ENCODE measurements around the gene MEIS1. TPM values are rescaled to one million over a fixed set of nuclear protein-coding genes. Genes with fewer than 3 reads are reported as not detected.
A peak's percentile ranks its signal among the peaks of the same experiment; 100 is the strongest.
"Not testable (repeated sequence)": the region's sequence is repeated elsewhere in the genome, so short reads cannot be mapped to it uniquely, and the experiment has no call there.

MEIS1 gene
- total and polyA plus RNA-seq, 2 experiments from 2014 or later = 115 to 121 TPM

DNA sequence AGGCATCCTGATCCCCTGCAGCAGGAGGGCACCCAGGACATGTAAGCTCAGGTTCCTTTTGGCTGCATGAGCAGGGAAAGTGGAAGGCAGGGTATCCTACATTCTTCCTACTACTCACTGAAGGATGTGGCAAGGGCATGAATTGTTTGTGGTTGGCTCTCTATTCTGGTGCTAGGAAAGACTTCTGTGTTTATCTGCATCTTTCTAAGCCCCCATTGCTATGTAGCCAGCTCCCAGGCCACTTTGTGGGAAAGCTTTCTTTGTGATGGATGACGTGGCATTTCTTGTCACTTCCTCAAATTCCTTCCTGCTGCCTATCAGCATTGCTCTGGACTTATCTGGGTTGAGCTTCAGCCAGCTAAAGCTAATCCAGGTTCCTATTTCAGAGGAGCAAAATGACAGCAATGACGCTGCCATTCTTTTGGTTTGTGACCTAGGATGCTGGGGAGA is 46.2 kb downstream of the MEIS1 start:
- H3K4me1 ChIP-seq (ENCODE audit: low read depth) = peaks cover 52% of the 10 kb centered on the region
- no peaks in the 10 kb centered on the region for H3K27me3 ChIP-seq
- peak; percentile 88 to 92 for DNase-seq (ENCODE audit: low read depth in 1 of 2, low spot score in 1 of 2)
- TF ChIP-seq CTCF (IDR thresholded peaks at IDR 0.05; ENCODE audit: low read depth, low read length) = no peak
- peak overlapping the region; percentile 98 for H3K27ac ChIP-seq
- no peak overlapping the region for H3K4me3 ChIP-seq
- peaks cover 16% of the 10 kb centered on the region for H3K36me3 ChIP-seq
- H3K9me3 ChIP-seq (ENCODE audit: low read depth) = no peaks in the 10 kb centered on the region

- not testable (repeated sequence) for H3K4me3 ChIP-seq; DNase-seq (ENCODE audit: low read depth in 1 of 2, low spot score in 1 of 2); H3K27ac ChIP-seq; H3K9me3 ChIP-seq (ENCODE audit: low read depth); H3K27me3 ChIP-seq
- Histone ChIP-seq H3K36me3 (peaks cover 21% of the 10 kb centered on the region), H3K4me1 (ENCODE audit: low read depth) (peaks cover 59% of the 10 kb centered on the region)
These were observed 50.3 kb downstream of the MEIS1 start for GRCh38 chr2:66485252-66485651.

DNA sequence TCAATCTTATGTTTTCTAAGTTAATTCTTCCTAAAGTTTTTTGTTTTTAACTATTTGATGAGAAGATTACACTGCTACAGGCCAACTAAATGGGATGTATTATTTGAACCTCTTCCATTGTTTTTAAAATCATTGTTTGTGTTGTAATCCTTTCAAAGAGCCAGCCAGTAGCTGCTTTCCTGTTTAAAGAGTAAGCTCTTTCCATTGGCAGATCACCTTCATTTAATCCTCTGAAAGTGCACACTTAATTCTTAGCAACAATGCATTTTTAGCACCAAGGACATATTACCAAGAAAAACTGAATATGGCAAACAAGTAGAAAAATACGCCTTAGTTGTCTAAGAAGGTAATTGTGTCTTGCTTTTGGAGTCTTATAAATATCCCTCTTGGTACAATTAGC is 54.0 kb downstream of the MEIS1 start:
- Histone ChIP-seq H3K9me3 (ENCODE audit: low read depth) (no peaks in the 10 kb centered on the region), H3K4me1 (ENCODE audit: low read depth) (peaks cover 62% of the 10 kb centered on the region), H3K36me3 (peaks cover 8% of the 10 kb centered on the region), H3K4me3 (peak overlapping the region; percentile 1), H3K27me3 (no peaks in the 10 kb centered on the region), H3K27ac (peak overlapping the region; percentile 95)
- TF ChIP-seq CTCF (IDR thresholded peaks at IDR 0.05; ENCODE audit: low read depth, low read length) = no peak
- no peak for DNase-seq (ENCODE audit: low read depth in 1 of 2, low spot score in 1 of 2)

- H3K4me3 ChIP-seq = peak overlapping the region; percentile 8
- peaks cover 60% of the 10 kb centered on the region for H3K4me1 ChIP-seq (ENCODE audit: low read depth)
- peak in 1 of 2 donors; percentile 72 for DNase-seq (ENCODE audit: low read depth in 1 of 2, low spot score in 1 of 2)
- H3K27me3 ChIP-seq = no peaks in the 10 kb centered on the region
- H3K27ac ChIP-seq = peak overlapping the region; percentile 95
- no peaks in the 10 kb centered on the region for H3K9me3 ChIP-seq (ENCODE audit: low read depth)
- TF ChIP-seq CTCF (IDR thresholded peaks at IDR 0.05; ENCODE audit: low read depth, low read length) = no peak
- H3K36me3 ChIP-seq = peaks cover 7% of the 10 kb centered on the region
These were observed 54.5 kb downstream of the MEIS1 start for GRCh38 chr2:66489436-66489835.

DNA sequence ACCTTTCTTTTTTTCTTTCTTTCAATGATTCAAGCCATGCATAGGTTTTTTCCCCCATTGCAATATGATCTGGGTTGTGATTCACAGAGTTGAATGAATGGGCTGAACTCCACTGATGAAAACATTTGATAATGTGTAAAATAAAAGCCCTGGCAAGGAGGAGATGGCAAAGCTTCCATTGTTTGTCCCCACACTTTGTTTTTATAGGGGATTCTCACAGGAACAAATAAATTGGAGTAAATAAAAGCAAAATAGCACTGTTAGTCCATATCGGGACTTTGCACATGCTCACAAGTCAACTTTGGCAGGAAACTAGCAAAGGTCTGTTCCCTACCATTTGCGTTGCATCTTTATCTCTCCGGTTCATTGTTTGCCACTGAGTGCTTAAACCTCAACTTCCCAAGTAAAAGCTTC is 55.7 kb downstream of the MEIS1 start:
- Histone ChIP-seq H3K4me1 (ENCODE audit: low read depth) (peaks cover 65% of the 10 kb centered on the region), H3K36me3 (peaks cover 9% of the 10 kb centered on the region)
- no peak for TF ChIP-seq CTCF (IDR thresholded peaks at IDR 0.05; ENCODE audit: low read depth, low read length)

DNA sequence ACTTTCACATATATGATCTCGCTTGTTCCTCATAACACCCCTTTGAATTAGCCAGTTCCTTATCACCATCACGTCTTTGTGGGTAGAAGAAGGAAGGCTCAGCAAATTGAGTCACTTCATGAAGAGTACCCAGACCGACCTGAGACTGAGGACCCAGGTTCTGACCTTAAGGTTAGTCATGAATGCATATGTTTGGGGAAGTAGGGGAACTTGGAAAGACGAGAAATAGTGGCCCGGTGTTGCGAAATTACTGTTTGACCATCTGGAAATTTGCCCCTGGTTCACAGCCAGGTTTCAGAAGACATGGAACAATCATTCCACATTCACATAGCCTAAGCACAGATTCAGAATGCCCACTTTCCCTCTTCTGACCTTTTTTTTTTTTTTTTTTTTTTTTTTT is 59.8 kb downstream of the MEIS1 start:
- Histone ChIP-seq H3K4me3 (no peak overlapping the region), H3K27ac (peak overlapping the region; percentile 49), H3K27me3 (no peaks in the 10 kb centered on the region), H3K4me1 (ENCODE audit: low read depth) (peaks cover 72% of the 10 kb centered on the region), H3K9me3 (ENCODE audit: low read depth) (no peaks in the 10 kb centered on the region), H3K36me3 (peaks cover 5% of the 10 kb centered on the region)
- no peak for TF ChIP-seq CTCF (IDR thresholded peaks at IDR 0.05; ENCODE audit: low read depth, low read length)
- peak in 1 of 2 donors; percentile 91 for DNase-seq (ENCODE audit: low read depth in 1 of 2, low spot score in 1 of 2)

More for the DNA sequence above, 55.7 kb downstream of the MEIS1 start:
- Histone ChIP-seq H3K27me3 (no peaks in the 10 kb centered on the region), H3K9me3 (ENCODE audit: low read depth) (no peaks in the 10 kb centered on the region), H3K4me3 (no peak overlapping the region), H3K27ac (peak overlapping the region; percentile 95)
- DNase-seq (ENCODE audit: low read depth in 1 of 2, low spot score in 1 of 2) = peak in 1 of 2 donors; percentile 64
